Heart right ventricle (tissue), 16 donors: ENCODE data around the gene SLC4A5. TPM values are rescaled to one million over a fixed set of nuclear protein-coding genes. Genes with fewer than 3 reads are reported as not detected.

Experiments
- ATAC-seq, 8 donors: fragments of 200-7000 bp; cut with Tn5 transposase; one replicate each; pipeline ENCODE4 v1.9.1; 2020; ENCODE audit warnings: mild to moderate bottlenecking in 8 of 8, moderate library complexity in 8 of 8, moderate number of reproducible peaks in 1 of 8
- DNase-seq, 2 donors: peaks; one replicate each; pipeline ENCODE4 v3.0.0-alpha.2; 2020
- H3K27ac ChIP-seq, 10 donors: fragments of 200-600 bp; sonication (generic) in 2 of 10; one replicate each; pipeline versions ENCODE4 v1.5.0 to v1.8.0; 2020 to 2022; ENCODE audit warnings: mild to moderate bottlenecking in 3 of 10
- H3K27me3 ChIP-seq, 7 donors: fragments of 200-600 bp; one replicate each; pipeline ENCODE4 v1.8.0; 2021 to 2022; ENCODE audit warnings: mild to moderate bottlenecking in 2 of 7
- H3K36me3 ChIP-seq, 9 donors: fragments of 200-600 bp; sonication (generic) in 1 of 9; one replicate each; pipeline versions ENCODE4 v1.5.0 to v1.8.0; 2020 to 2022; ENCODE audit warnings: mild to moderate bottlenecking in 2 of 9
- H3K4me1 ChIP-seq, 9 donors: fragments of 200-600 bp; sonication (generic) in 1 of 9; one replicate each; pipeline versions ENCODE4 v1.5.0 to v1.8.0; 2020 to 2022; ENCODE audit warnings: mild to moderate bottlenecking in 4 of 9
- H3K4me3 ChIP-seq, 10 donors: fragments of 200-600 bp; sonication (generic) in 2 of 10; one replicate each; pipeline versions ENCODE4 v1.5.0 to v1.8.0; 2020 to 2022; ENCODE audit warnings: mild to moderate bottlenecking in 7 of 10, moderate library complexity in 2 of 10
- H3K9me3 ChIP-seq, 11 donors: fragments of 200-600 bp in 10 of 11; sonication (generic) in 2 of 11; one replicate each; pipeline versions ENCODE4 v1.5.0 to v1.8.0; 2013 to 2022; ENCODE audit warnings: mild to moderate bottlenecking in 2 of 11, control low read depth in 1 of 11, moderate library complexity in 1 of 11
- CTCF ChIP-seq, 9 donors: fragments of 200-600 bp; sonication (generic) in 2 of 9; IDR thresholded peaks; one replicate each; pipeline versions ENCODE4 v1.5.0 to v1.8.0; 2021 to 2022; ENCODE audit warnings: antibody characterized with exemption in 9 of 9, mild to moderate bottlenecking in 5 of 9, moderate library complexity in 1 of 9
- WGBS, 2 donors: extraction: QIAGEN DNeasy Blood & Tissue Kit; methylation state at CpG; one replicate each; pipeline ENCODE4 v1.1.7; 2013; ENCODE audit warnings: inconsistent platforms in 1 of 2; 5-methylcytosine and 5-hydroxymethylcytosine counted together
- intact Hi-C, 10 donors: fragments of 100-400 bp; cut with DNase I; formaldehyde crosslinking; loops; one replicate each; pipeline versions ENCODE4 v1.11.1 to v1.14.2; 2022
- polyA plus RNA-seq, 2 donors: library from polyadenylated mRNA; stranded (reverse); fragments of 200-250 nt; gene quantifications; one replicate each; pipeline ENCODE4 v1.2.3, GENCODE V29; 2013
- total RNA-seq, 10 donors: library from RNA; stranded (reverse); fragmentation: NEBNext Ultra II Directional in 3 of 10; extraction: Animal tissue kit (Norgen Biotek cat#: 25700) in 3 of 10; gene quantifications; one replicate each; pipeline versions ENCODE4 v1.2.1 to v1.2.4, GENCODE V29; 2021 to 2023
- donor health status: Arrhythmogenic right ventricular cardiomyopathy.
- donor health status: ischemic (EF 13 %, LVEDD 7.1; RV severe dilation, severe dysfunction).
- donor health status: healthy with polysubstance abuse.
- donor health status: DM: no; HTN: yes; CAD: no.
- donor health status: DM: no; HTN: no; CAD: no.
- donor health status: ischemic (EF 25% LVEDD 6.9; RV normal size, moderate dysfunction).
- donor health status: ischemic (EF 25% LVEDD 5.7; RV mildly dilated, moderate dysfunction).
- donor health status: healthy.
- donor health status: DM: yes; HTN: yes; CAD: no.
- donor health status: Ischemic cardiomyopathy.
- donor health status: ischemic (EF 35%, LVEDD 5.7; RV mildly dilated, moderate dysfunction).
- donor health status: nonischemic (EF 11% LVEDD 7.7; RV severe dilation, severe dysfunction).
- donor health status: DM: yes; HTN: yes; CAD: no.
- donor health status: PGD.
- donor health status: ischemic (EF 29% LVEDD 5.4; RV normal size, mild dysfunction).
- donor health status: nonischemic (EF 23%, LVEDD 6.1; RV moderate dilation, normal function).

Gene SLC4A5
- total and polyA plus RNA-seq, 12 donors, result 0.43 to 4.6 (median 1.9) TPM

GRCh38 chr2:74278694-74279093 lies 64.5 kb downstream of the SLC4A5 start:
- intact Hi-C loops, result loop anchor here in 1 of 10 donors (10.0 kb wide), 1 partner anchor 116 kb away; no protein-coding TSS in a partner anchor
- Histone ChIP-seq H3K4me3 (no peak overlapping the region), H3K27me3 (no peaks in the 10 kb centered on the region), H3K9me3 (no peaks in the 10 kb centered on the region), H3K27ac (no peak overlapping the region), H3K36me3 (no peaks in the 10 kb centered on the region), H3K4me1 (peaks cover 0 to 5% (median 0%) of the 10 kb centered on the region in 9 donors)
- DNase-seq (no peak), ATAC-seq (no peak)
- TF ChIP-seq CTCF (IDR thresholded peaks at IDR 0.05), result no peak
- 93 to 95% methylated on average over 4 of the region's 4 CpGs for WGBS, 2 donors

GRCh38 chr2:74278176-74278575 lies 65.0 kb downstream of the SLC4A5 start:
- peak in 4 of 8 donors; percentile 33 to 51 (median 42) for ATAC-seq
- DNase-seq, result peak in 1 of 2 donors; percentile 11
- Histone ChIP-seq H3K9me3 (no peaks in the 10 kb centered on the region), H3K4me1 (peaks cover 0 to 5% (median 0%) of the 10 kb centered on the region in 9 donors), H3K36me3 (no peaks in the 10 kb centered on the region), H3K27ac (no peak overlapping the region), H3K4me3 (no peak overlapping the region), H3K27me3 (no peaks in the 10 kb centered on the region)
- intact Hi-C loops, result loop anchor here in 1 of 10 donors (10.0 kb wide), 1 partner anchor 117 kb away; no protein-coding TSS in a partner anchor
- 32 to 40% methylated on average over 2 of the region's 2 CpGs for WGBS, 2 donors
- peak in 1 of 9 donors; percentile 13 for TF ChIP-seq CTCF (IDR thresholded peaks at IDR 0.05)

- no peak overlapping the region for H3K27ac ChIP-seq
- intact Hi-C loops, result loop anchor here in 1 of 10 donors (10.0 kb wide), 1 partner anchor 120 kb away; no protein-coding TSS in a partner anchor
- no peaks in the 10 kb centered on the region for H3K36me3 ChIP-seq
- no peak for TF ChIP-seq CTCF (IDR thresholded peaks at IDR 0.05)
- DNase-seq (no peak), ATAC-seq (no peak)
- H3K4me1 ChIP-seq, result peaks cover 0 to 5% (median 0%) of the 10 kb centered on the region in 9 donors
- WGBS, 2 donors, result 70 to 86% methylated on average over 1 of the region's 1 CpG
- H3K9me3 ChIP-seq, result no peaks in the 10 kb centered on the region
- no peak overlapping the region for H3K4me3 ChIP-seq
- no peaks in the 10 kb centered on the region for H3K27me3 ChIP-seq
These were observed 68.0 kb downstream of the SLC4A5 start for GRCh38 chr2:74275228-74275627.

- ATAC-seq (no peak), DNase-seq (no peak)
- no peaks in the 10 kb centered on the region for H3K27me3 ChIP-seq
- H3K4me1 ChIP-seq, result peaks cover 0 to 3% (median 0%) of the 10 kb centered on the region in 9 donors
- intact Hi-C loops, result loop anchor here in 3 of 10 donors (10.0 kb wide), 2 partner anchors 125 to 445 kb away; partner anchors contain the start of gene STAMBP (in 1 of the 3)
- no peak overlapping the region for H3K27ac ChIP-seq
- no peak for TF ChIP-seq CTCF (IDR thresholded peaks at IDR 0.05)
- no peaks in the 10 kb centered on the region for H3K36me3 ChIP-seq
- no peak overlapping the region for H3K4me3 ChIP-seq
- H3K9me3 ChIP-seq, result no peaks in the 10 kb centered on the region
- 88 to 97% methylated on average over 1 of the region's 1 CpG for WGBS, 2 donors
These were observed 73.5 kb downstream of the SLC4A5 start for GRCh38 chr2:74269667-74270066.
